ENCODE measurements around the gene FLT1.

Gene FLT1

GRCh38 chr13:28387740-28388501 is 107.0 kb downstream of the FLT1 start:
- no peak for DNase-seq (ENCODE audit: low spot score)

GRCh38 chr13:28385362-28385761 is 109.6 kb downstream of the FLT1 start:
- DNase-seq (ENCODE audit: low spot score) = no peak

- DNase-seq (ENCODE audit: low spot score) = no peak
These were observed 110.1 kb downstream of the FLT1 start for GRCh38 chr13:28384789-28385188.

- DNase-seq (ENCODE audit: low spot score) = no peak
These were observed 114.6 kb downstream of the FLT1 start for GRCh38 chr13:28380319-28380718.

DNA sequence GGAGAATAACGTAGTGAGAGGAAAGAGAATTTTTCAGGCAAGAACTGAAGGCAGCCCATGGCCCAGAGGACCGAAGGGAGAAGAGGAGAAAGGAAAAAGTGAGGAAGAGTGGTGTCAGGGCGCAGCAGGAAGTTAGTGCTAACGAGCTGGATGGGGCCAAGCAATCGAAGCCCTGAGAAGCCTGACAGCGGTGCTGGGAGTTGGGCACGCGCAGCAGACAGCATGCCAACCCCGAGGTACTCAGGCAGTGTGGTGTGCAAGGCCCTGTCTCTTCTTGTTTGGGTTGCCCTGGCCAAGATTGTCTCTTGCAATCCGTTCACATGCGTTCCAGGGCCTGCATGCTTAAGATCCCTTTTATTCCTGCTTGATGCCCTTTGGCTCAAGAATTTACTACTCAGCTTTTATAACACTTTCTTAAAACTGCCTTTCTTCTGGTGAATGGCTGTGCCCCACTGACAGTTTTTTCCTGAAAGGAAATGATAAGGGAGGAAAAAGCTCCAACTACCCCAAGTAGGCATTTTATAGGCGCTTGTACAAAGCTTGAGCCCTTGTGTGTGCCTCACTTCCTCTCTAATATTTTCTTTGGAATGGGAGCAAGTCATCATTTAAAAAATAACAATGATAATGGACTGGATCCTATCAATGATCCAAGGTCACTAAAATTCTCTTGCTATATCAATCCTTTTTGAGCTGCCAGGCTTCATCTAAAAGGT is 115.4 kb downstream of the FLT1 start:
- no peak for DNase-seq (ENCODE audit: low spot score)

DNA sequence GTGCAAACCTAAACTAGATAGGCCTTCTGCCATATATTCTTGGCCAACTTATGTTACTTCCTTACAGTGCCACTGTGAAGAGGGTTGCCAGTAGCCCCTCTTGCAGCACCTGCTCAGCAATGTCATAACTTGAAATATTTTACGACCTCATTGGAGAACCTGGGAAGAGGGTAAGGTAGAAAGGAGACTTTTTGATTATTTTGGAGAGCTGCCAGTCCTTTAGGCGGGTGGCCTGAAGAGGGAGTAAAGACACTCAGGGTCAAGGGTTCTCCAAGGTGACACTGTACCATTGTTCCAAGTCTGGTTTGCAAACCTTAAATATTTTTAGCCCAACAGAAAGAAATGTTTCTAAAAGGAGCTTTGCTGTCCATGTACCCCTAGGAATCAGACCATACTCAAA is 118.3 kb downstream of the FLT1 start:
- no peak for DNase-seq (ENCODE audit: low spot score)

DNA sequence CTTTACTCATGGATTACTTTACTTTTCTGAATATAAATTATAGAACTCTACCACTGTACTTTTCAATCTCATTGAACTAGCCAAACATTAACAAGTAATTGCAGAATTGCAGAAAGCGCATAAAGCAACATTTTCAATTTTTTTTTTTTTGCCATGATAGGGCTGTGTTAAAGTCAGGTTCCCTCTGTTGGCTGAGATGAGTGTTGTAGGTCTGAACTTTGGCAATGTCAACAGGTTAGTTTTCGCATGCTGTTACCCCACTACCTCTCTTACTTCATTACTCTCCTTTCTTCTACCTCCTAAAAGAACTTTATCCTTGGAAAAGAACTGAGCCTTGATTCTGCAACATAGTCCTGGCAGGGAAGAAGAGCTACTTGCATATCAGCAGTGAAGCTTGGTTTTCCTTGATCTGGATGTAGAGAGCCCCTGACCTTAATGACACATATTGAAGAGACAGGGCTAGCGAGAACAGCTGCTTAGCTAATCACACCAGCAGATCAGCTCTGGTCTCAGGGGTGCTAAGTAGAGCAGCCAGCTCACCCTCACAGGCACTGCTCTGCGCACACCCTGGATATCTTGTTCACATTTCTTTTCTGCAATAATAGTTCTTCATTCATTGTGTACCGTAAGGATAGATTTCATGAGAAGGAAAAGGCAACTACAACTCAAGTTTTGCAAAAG is 119.5 kb downstream of the FLT1 start:
- DNase-seq (ENCODE audit: low spot score) = no peak

GRCh38 chr13:28373810-28374209 is 121.1 kb downstream of the FLT1 start:
- no peak for DNase-seq (ENCODE audit: low spot score)

GRCh38 chr13:28370448-28370847 is 124.5 kb downstream of the FLT1 start:
- DNase-seq (ENCODE audit: low spot score) = no peak

GRCh38 chr13:28358708-28359107 is 136.2 kb downstream of the FLT1 start:
- DNase-seq (ENCODE audit: low spot score) = no peak

DNA sequence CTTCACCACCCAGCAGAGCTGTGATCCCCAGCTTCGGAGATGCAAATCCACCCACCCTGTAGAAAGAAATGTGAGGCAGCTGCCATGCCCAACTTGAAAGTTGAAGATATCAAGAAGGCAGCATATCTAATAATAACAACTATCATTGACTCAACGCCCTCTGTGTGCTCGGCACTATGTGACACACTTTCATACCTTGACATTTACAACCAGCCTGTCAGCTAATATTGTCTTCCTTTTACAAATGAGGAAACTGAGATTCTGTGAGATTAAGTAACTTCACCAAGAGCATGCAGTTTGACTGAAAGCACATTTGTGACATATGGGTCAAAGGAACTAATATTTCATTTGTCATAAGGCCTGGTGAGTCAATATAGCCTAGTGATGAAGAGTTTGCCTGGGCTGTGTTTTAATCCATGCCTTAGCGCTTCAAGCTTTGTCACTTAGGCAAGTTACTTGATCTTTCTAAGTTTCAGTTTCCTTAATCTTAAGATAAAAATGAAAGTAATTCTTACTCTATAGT is 137.0 kb downstream of the FLT1 start:
- DNase-seq (ENCODE audit: low spot score) = no peak

- DNase-seq (ENCODE audit: low spot score) = no peak
These were observed 137.6 kb downstream of the FLT1 start for GRCh38 chr13:28357247-28357825.

DNA sequence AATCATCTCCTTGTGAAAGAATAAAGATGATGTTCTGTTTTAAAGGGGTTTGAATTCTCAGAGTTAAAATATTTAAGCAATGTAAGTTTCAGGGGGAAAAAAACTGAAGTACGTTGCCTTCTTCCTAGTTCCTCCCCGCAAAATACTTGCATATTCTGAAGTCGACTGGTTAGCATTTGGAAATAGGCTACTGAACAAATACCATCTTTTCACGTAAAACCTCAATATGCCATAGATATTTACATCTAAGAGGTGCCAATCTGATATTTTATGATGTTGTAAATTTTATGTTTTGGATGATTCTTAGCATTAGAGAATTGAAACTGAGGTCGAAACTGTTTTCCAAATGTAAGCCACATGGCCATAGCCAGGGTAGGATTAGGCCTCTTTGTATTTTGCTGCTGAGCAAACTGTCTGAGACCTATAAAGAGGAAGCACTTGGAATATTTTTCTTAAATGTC is 138.3 kb downstream of the FLT1 start:
- no peak for DNase-seq (ENCODE audit: low spot score)

GRCh38 chr13:28355822-28356371 is 139.0 kb downstream of the FLT1 start:
- no peak for DNase-seq (ENCODE audit: low spot score)

GRCh38 chr13:28355046-28355821 is 139.7 kb downstream of the FLT1 start:
- no peak for DNase-seq (ENCODE audit: low spot score)

GRCh38 chr13:28353679-28354078 is 141.2 kb downstream of the FLT1 start:
- no peak for DNase-seq (ENCODE audit: low spot score)

GRCh38 chr13:28349907-28350654 is 144.8 kb downstream of the FLT1 start:
- DNase-seq (ENCODE audit: low spot score) = no peak

- no peak for DNase-seq (ENCODE audit: low spot score)
These were observed 145.6 kb downstream of the FLT1 start for GRCh38 chr13:28349371-28349770.

DNA sequence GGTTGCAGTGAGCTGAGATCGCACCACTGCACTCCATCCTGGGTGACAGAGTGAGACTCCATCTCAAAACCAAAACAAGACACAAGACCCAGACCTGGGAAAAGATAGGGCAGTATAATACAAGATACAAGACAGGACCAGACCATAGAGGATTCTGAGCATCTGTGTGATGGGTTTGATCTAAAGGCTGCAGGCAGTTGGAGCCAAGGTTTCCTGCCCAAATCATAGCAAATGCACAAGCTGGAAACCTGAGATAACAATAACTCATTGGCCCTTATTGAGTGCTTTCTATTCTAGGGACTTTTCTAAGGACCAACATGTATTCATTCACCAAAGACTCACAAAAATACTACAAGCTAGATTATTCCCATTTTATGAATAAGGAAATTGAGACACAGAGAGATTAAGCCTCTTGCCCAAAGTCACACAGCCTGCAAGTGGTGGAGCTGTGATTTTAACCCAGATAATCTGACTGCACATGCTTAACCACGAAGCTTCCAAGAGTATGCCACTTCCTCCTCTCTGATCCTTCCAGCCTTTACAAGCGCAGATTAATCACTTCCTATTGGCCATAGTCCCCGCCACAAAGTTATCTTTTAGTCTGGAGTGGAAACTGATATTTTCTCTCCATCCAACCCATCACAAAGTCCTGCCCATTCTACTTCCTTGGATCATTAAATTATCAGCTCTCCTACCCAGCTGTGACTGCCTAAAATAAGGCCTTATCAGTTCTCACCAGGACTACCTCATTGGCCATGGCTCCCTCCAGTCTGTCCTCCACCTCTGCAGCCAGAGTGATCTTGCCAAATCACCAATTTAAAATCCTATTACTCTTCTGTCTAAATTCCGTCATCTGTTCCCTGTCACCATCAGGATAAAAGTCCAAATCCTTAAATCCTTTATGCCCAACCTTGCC is 147.2 kb downstream of the FLT1 start:
- DNase-seq (ENCODE audit: low spot score) = no peak
